Gastroesophageal sphincter (tissue), 4 donors: ENCODE results near the gene EFNB2. TPM values are rescaled to one million over a fixed set of nuclear protein-coding genes. Genes with fewer than 3 reads are reported as not detected.

Experiments used
- ATAC-seq: fragments of 150-250 bp; one replicate; pipeline ENCODE4 v1.9.1; 2016; ENCODE audit warnings: mild to moderate bottlenecking, moderate library complexity
- H3K27ac ChIP-seq, 4 donors: fragments of 200-600 bp; sonication (generic) in 3 of 4; 1 replicate in 3 of 4; 2 replicates in 1 of 4; pipeline ENCODE4 v1.5.1; 2016 to 2019
- H3K27me3 ChIP-seq: fragments of 200-600 bp; sonication (generic); one replicate; pipeline ENCODE4 v1.5.1; 2019
- H3K36me3 ChIP-seq, 2 donors: fragments of 200-600 bp; sonication (generic); one replicate each; pipeline ENCODE4 v1.5.1; 2019; ENCODE audit warnings: control low read depth in 1 of 2
- H3K4me1 ChIP-seq, 3 donors: fragments of 200-600 bp; sonication (generic); 1 replicate in 2 of 3; 2 replicates in 1 of 3; pipeline ENCODE4 v1.5.1; 2016 to 2019; ENCODE audit warnings: control low read depth in 2 of 3
- H3K4me3 ChIP-seq, 2 donors: fragments of 200-600 bp; sonication (generic); one replicate each; pipeline ENCODE4 v1.5.1; 2019; ENCODE audit warnings: mild to moderate bottlenecking in 1 of 2, moderate library complexity in 1 of 2
- H3K9me3 ChIP-seq, 3 donors: fragments of 200-600 bp; sonication (generic); one replicate each; pipeline ENCODE4 v1.5.1; 2017 to 2019; ENCODE audit warnings: control low read depth in 2 of 3
- EP300 ChIP-seq: sonication (generic); formaldehyde crosslinking; IDR thresholded peaks from one replicate; pipeline ENCODE4 v1.6.1; 2017; ENCODE audit warnings: antibody characterized with exemption, mild to moderate bottlenecking
- POLR2A ChIP-seq, 2 donors: fragments of 450-650 bp; IDR thresholded peaks; one replicate each; pipeline ENCODE4 v1.6.1; 2017; ENCODE audit warnings: antibody characterized with exemption in 2 of 2, mild to moderate bottlenecking in 2 of 2, moderate library complexity in 1 of 2
- POLR2AphosphoS5 ChIP-seq: sonication (generic); formaldehyde crosslinking; IDR thresholded peaks from one replicate; pipeline ENCODE4 v1.6.1; 2017; ENCODE audit warnings: antibody characterized with exemption
- WGBS, 2 donors: methylation state at CpG; one replicate each; pipeline ENCODE4 v1.1.5; 2018; ENCODE audit warnings: low coverage in 1 of 2; 5-methylcytosine and 5-hydroxymethylcytosine counted together
- total RNA-seq, 4 donors: library from RNA; depleted of rRNA; stranded (reverse); fragments of >200 nt; gene quantifications; one replicate each; pipeline ENCODE4 v1.1.0, GENCODE V29; 2016
- TF ChIP-seq, protein P1 (sequence below), 4 experiments: fragments of 200-600 bp in 2 of 4; fragments of 450-650 bp in 2 of 4; sonication (generic) in 1 of 4; IDR thresholded peaks; one replicate each; pipeline ENCODE4 v1.5.1; 2017 to 2019; ENCODE audit warnings: antibody characterized with exemption in 4 of 4, mild to moderate bottlenecking in 2 of 4, moderate library complexity in 2 of 4

EFNB2 gene
- total RNA-seq, 4 donors from 2014 or later = 13.7 to 39.7 (median 20.5) TPM

DNA sequence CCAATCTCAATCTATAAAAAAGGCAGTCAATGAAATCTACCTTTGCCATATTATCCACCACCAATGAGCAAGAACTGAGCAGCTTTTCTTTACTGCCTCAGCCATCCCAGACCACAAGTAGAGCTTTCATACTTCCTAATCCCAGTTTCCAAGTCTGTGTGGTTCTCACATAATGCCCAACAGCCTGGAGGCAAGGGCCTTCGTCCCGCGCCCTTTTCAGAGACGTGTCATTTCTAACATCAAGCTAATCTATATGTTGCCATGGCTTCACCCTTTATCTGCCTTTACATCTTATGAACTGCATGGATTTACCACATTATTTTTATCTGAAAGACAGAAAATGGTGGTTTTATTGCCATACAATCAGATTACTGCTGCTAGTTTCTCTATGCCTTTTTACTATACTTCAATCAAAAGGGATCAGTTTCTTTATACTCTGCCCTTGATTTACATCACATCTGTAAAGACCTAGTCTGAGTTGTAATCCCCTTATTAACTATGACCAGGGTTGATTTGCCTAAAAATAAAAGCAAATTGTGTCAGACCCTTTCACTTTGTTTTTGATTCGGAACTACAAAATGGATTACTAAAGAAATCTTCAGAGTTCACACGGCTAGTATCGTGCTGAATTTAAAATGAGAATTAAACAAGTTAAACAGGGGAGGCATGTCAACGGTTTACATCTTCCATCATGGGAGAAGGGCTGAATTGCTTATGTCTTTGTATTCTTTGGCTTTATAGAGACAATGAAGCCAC is 5.9 kb downstream of the EFNB2 start:
- peaks cover 0 to 60% (median 0%) of the 10 kb centered on the region in 3 donors for H3K4me1 ChIP-seq
- WGBS, 2 donors = 70 to 83% methylated on average over 7 to 8 of the region's 8 CpGs
- H3K36me3 ChIP-seq = no peaks in the 10 kb centered on the region
- no peaks in the 10 kb centered on the region for H3K27me3 ChIP-seq
- no peak for ATAC-seq
- TF ChIP-seq POLR2AphosphoS5 (no peak), EP300 (no peak), POLR2A (IDR thresholded peaks at IDR 0.05) (no peak)
- TF ChIP-seq, protein P1, sequence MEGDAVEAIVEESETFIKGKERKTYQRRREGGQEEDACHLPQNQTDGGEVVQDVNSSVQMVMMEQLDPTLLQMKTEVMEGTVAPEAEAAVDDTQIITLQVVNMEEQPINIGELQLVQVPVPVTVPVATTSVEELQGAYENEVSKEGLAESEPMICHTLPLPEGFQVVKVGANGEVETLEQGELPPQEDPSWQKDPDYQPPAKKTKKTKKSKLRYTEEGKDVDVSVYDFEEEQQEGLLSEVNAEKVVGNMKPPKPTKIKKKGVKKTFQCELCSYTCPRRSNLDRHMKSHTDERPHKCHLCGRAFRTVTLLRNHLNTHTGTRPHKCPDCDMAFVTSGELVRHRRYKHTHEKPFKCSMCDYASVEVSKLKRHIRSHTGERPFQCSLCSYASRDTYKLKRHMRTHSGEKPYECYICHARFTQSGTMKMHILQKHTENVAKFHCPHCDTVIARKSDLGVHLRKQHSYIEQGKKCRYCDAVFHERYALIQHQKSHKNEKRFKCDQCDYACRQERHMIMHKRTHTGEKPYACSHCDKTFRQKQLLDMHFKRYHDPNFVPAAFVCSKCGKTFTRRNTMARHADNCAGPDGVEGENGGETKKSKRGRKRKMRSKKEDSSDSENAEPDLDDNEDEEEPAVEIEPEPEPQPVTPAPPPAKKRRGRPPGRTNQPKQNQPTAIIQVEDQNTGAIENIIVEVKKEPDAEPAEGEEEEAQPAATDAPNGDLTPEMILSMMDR (IDR thresholded peaks at IDR 0.05) = no peak
- no peaks in the 10 kb centered on the region for H3K9me3 ChIP-seq
- H3K27ac ChIP-seq = peak overlapping the region in 1 of 4 donors; percentile 86
- no peak overlapping the region for H3K4me3 ChIP-seq

DNA sequence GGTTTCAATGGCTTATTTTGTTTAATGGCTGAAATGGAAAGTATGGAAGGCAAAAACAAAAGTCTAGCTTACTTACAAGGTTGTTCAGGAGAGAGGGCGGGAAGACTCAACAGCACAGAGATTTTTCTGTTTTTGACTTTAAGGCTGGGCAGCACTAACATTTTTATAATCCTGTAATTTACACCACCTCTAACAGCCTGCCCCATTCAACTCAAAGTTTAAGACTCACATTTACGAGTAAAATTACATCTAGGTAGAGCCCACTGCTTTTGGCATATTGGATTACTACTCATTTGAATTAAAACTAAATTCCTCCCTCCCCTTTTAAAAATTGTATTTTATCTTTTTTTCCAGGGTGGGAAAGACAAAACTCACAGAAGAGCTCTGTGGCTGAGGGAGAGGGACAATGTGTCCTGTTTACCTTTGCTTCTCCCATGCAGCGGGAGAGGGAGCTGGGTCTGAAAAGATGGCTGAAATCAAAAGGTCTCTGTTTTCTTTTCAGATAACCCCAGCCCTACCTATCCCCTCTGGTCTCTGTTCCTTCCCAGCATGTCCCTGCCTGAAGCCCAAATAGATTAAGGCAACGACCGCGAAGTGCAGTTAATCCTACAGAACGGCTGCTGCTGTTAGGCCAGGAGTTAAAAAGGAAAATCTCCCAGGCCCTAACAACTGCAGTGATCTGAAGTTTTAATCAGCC is 6.6 kb downstream of the EFNB2 start:
- Histone ChIP-seq H3K36me3 (no peaks in the 10 kb centered on the region), H3K4me3 (no peak overlapping the region), H3K4me1 (peaks cover 0 to 54% (median 0%) of the 10 kb centered on the region in 3 donors), H3K9me3 (no peaks in the 10 kb centered on the region), H3K27me3 (no peaks in the 10 kb centered on the region), H3K27ac (no peak overlapping the region)
- 81 to 87% methylated on average over 5 to 6 of the region's 7 CpGs for WGBS, 2 donors
- TF ChIP-seq, protein P1 (IDR thresholded peaks at IDR 0.05) = no peak
- no peak for TF ChIP-seq EP300
- no peak for TF ChIP-seq POLR2A (IDR thresholded peaks at IDR 0.05)
- TF ChIP-seq POLR2AphosphoS5 = no peak
- ATAC-seq = no peak

DNA sequence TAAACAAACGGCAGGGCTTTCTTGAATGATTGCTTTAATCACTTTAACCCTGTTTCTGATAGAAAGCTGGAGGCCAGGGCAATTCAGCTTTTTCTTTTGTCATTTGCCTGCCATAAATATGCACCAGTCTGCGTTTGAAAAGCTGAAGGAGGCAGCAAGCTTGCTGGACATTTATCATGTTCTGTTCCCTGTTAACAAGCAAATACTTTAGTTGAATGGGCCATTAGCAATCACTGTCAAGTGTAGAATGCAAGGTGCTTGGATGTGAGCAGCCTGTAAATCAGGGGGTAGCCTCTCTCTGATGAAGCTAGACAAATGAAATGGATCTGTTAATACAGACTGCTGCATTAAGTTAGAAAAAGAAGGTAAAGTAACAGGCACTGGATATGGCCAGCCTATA is 7.6 kb downstream of the EFNB2 start:
- no peaks in the 10 kb centered on the region for H3K9me3 ChIP-seq
- H3K27me3 ChIP-seq = no peaks in the 10 kb centered on the region
- no peak overlapping the region for H3K27ac ChIP-seq
- 56 to 85% methylated on average over 2 of the region's 2 CpGs for WGBS, 2 donors
- TF ChIP-seq EP300 (no peak), POLR2A (IDR thresholded peaks at IDR 0.05) (no peak), POLR2AphosphoS5 (no peak)
- TF ChIP-seq, protein P1 (IDR thresholded peaks at IDR 0.05) = no peak
- no peak for ATAC-seq
- H3K36me3 ChIP-seq = no peaks in the 10 kb centered on the region
- peaks cover 0 to 59% (median 0%) of the 10 kb centered on the region in 3 donors for H3K4me1 ChIP-seq
- no peak overlapping the region for H3K4me3 ChIP-seq

DNA sequence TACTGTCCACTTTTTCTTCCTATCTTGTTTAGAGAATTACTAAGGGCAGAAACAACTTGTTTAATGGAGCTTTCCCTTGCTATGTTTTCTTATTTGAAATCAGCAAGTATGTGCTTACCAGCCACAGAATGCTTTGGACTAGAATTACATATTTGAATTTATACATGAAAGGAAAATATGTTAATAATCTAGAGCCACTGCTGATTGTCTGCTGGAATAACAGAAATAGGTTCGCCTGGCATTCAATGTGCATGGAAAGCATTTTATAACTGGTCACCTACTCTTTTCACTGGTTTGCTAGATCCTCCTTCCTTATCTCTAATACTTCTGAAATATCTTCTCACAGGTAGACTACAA is 8.0 kb downstream of the EFNB2 start:
- H3K36me3 ChIP-seq = no peaks in the 10 kb centered on the region
- ATAC-seq = no peak
- 67 to 88% methylated on average over 1 of the region's 1 CpG for WGBS, 2 donors
- no peak for TF ChIP-seq POLR2AphosphoS5
- no peak for TF ChIP-seq EP300
- TF ChIP-seq, protein P1 (IDR thresholded peaks at IDR 0.05) = no peak
- TF ChIP-seq POLR2A (IDR thresholded peaks at IDR 0.05) = no peak
- H3K27ac ChIP-seq = no peak overlapping the region
- H3K9me3 ChIP-seq = no peaks in the 10 kb centered on the region
- H3K4me3 ChIP-seq = no peak overlapping the region
- peaks cover 0 to 59% (median 0%) of the 10 kb centered on the region in 3 donors for H3K4me1 ChIP-seq
- H3K27me3 ChIP-seq = no peaks in the 10 kb centered on the region
